HepG2 (cell line): ENCODE measurements around the gene C11orf65. TPM values are rescaled to one million over a fixed set of nuclear protein-coding genes. Genes with fewer than 3 reads are reported as not detected.
A peak's percentile ranks its signal among the peaks of the same experiment; 100 is the strongest.

Source experiments
- CBFB ChIP-seq: sonication (generic); formaldehyde crosslinking; IDR thresholded peaks from 2 replicates; pipeline ENCODE4 v1.4.0; 2020; ENCODE audit warnings: missing genetic modification reagents
- CBX1 ChIP-seq: IDR thresholded peaks from one replicate; pipeline ENCODE4 v1.6.1; 2016; ENCODE audit warnings: antibody characterized with exemption, low read depth
- MED13 ChIP-seq: sonication (generic); formaldehyde crosslinking; IDR thresholded peaks from 2 replicates; pipeline ENCODE4 v1.5.0; 2020; ENCODE audit warnings: missing genetic modification reagents
- NR2F6 ChIP-seq, 2 experiments: IDR thresholded peaks; 2 replicates each; pipeline ENCODE4 v1.6.1; 2016; ENCODE audit warnings: antibody characterized with exemption in 1 of 2, mild to moderate bottlenecking in 1 of 2
- POLR2AphosphoS2 ChIP-seq: IDR thresholded peaks from 2 replicates; pipeline ENCODE4 v1.6.1; 2011; ENCODE audit warnings: low read depth, low read length, improper control_type of control experiment
- SMAD3 ChIP-seq: sonication (generic); formaldehyde crosslinking; IDR thresholded peaks from 2 replicates; pipeline ENCODE4 v1.4.0; 2020; ENCODE audit warnings: missing genetic modification reagents
- SUZ12 ChIP-seq: fragments of 150-350 bp; IDR thresholded peaks from 2 replicates; pipeline ENCODE4 v1.6.1; 2014; ENCODE audit warnings: low read depth, low read length
- TBL1XR1 ChIP-seq: fragments of 150-350 bp; IDR thresholded peaks from 2 replicates; pipeline ENCODE4 v1.6.1; 2014; ENCODE audit warnings: borderline replicate concordance, low read length; ENCODE audit not compliant: partially characterized antibody
- ZFP36 ChIP-seq: fragments of 150-350 bp; IDR thresholded peaks from 2 replicates; pipeline ENCODE4 v1.6.1; 2018; ENCODE audit warnings: borderline replicate concordance, low read length, low read depth; ENCODE audit not compliant: partially characterized antibody
- ZKSCAN1 ChIP-seq: fragments of 150-350 bp; IDR thresholded peaks from 2 replicates; pipeline ENCODE4 v1.6.1; 2014; ENCODE audit warnings: low read length
- ZNF17 ChIP-seq: sonication (generic); formaldehyde crosslinking; IDR thresholded peaks from 2 replicates; pipeline ENCODE4 v1.5.0; 2020; ENCODE audit warnings: mild to moderate bottlenecking, missing genetic modification reagents
- ZNF367 ChIP-seq: sonication (generic); formaldehyde crosslinking; IDR thresholded peaks from 2 replicates; pipeline ENCODE4 v1.4.0; 2020; ENCODE audit warnings: missing genetic modification reagents, borderline replicate concordance
- ZNF530 ChIP-seq: sonication (generic); formaldehyde crosslinking; IDR thresholded peaks from 2 replicates; pipeline ENCODE4 v1.5.0; 2020; ENCODE audit warnings: low read depth, mild to moderate bottlenecking, missing genetic modification reagents
- ZNF841 ChIP-seq: sonication (generic); formaldehyde crosslinking; IDR thresholded peaks from 2 replicates; pipeline ENCODE4 v1.8.1; 2023; ENCODE audit warnings: missing genetic modification reagents, borderline replicate concordance
- polyA plus RNA-seq, 8 experiments: library from polyadenylated mRNA; depleted of rRNA in 3 of 8; stranded (reverse) in 7 of 8; unstranded in 1 of 8; fragments of >200 nt; fragmentation: Illumina TruSeq in 4 of 8; extraction: Trizol in 4 of 8; gene quantifications; 2 replicates each; pipeline versions ENCODE4 v1.2.1 to v1.2.3, GENCODE V29; 2011 to 2016; ENCODE audit warnings: low read depth in 4 of 8, missing spikeins in 1 of 8, mixed read lengths in 1 of 8; ENCODE audit not compliant: insufficient read depth in 1 of 8
- total RNA-seq, 5 experiments: library from RNA; depleted of rRNA; stranded (reverse); fragments of >200 nt; fragmentation: Illumina TruSeq; extraction: Trizol; gene quantifications; 2 replicates each; pipeline ENCODE4 v1.2.3, GENCODE V29; 2016; ENCODE audit warnings: low read depth in 1 of 5
- TF ChIP-seq, protein P1 (sequence below): sonication (generic); formaldehyde crosslinking; IDR thresholded peaks from 2 replicates; pipeline ENCODE4 v1.5.0; 2020; ENCODE audit warnings: missing genetic modification reagents, mild to moderate bottlenecking, borderline replicate concordance
- TF ChIP-seq, protein P2 (sequence below): sonication (generic); formaldehyde crosslinking; IDR thresholded peaks from 2 replicates; pipeline ENCODE4 v1.4.0; 2020; ENCODE audit warnings: low read depth, missing genetic modification reagents
- TF ChIP-seq, protein P3 (sequence below): IDR thresholded peaks from 2 replicates; pipeline ENCODE4 v1.6.1; 2016; ENCODE audit warnings: missing genetic modification reagents, missing compliant biosample characterization
- TF ChIP-seq, protein P4 (sequence below): sonication (generic); formaldehyde crosslinking; IDR thresholded peaks from 2 replicates; pipeline ENCODE4 v1.4.0; 2020; ENCODE audit warnings: missing genetic modification reagents, mild to moderate bottlenecking, borderline replicate concordance
- TF ChIP-seq, protein P5 (sequence below): sonication (generic); formaldehyde crosslinking; IDR thresholded peaks from 2 replicates; pipeline ENCODE4 v1.5.0; 2020; ENCODE audit warnings: missing genetic modification reagents
- TF ChIP-seq, protein P6 (sequence below): sonication (generic); formaldehyde crosslinking; IDR thresholded peaks from 2 replicates; pipeline ENCODE4 v1.5.0; 2020; ENCODE audit warnings: mild to moderate bottlenecking, missing genetic modification reagents, borderline replicate concordance

Gene C11orf65
- total and polyA plus RNA-seq, 2 of the 13 experiments (the other 11 are each of a cell fraction or from before 2014, with no cell fraction given), result 0.38 to 0.42 TPM

DNA sequence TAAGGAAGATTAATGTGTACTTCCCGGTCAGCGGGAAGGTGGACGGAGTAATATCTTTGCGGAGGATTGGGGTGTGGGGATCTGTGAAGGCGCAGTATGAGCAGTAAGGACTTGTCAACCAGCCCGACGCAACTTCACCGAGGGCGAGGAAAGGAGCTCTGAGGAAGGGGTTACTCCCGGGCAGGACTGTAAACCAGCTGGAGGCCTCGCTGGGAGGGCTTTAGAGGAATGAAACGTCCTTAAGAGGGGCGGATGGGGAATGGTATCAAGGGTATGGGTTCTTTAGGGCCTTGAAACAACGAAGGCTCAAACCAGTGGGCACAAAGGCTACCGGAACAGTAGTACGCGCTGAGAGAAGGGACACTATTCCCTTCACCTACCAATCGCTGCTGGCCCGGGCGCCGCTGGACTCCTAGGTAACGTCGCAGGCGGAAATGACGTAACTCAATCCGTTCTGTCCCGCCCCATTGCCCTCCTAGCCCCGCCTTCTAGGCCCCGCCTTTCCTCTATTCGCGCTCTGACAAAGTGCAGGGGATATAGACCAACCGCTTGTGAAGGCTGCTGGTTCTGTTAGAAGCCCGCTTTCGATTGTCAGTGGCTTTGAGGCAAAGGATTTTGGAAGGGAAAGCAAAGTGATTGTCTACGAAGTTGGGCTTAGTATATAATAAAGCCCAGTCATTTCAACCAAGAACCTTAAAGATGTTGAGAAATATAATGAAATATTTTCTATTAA is at the start of gene C11orf65 (continued):
- no peak for TF ChIP-seq NR2F6 (IDR thresholded peaks at IDR 0.05)
- no peak for TF ChIP-seq NR2F6 (CRISPR knock-in tag; IDR thresholded peaks at IDR 0.05)
- TF ChIP-seq ZNF530 (CRISPR knock-in tag), result no peak
- TF ChIP-seq CBX1, result no peak
- TF ChIP-seq, protein P1, sequence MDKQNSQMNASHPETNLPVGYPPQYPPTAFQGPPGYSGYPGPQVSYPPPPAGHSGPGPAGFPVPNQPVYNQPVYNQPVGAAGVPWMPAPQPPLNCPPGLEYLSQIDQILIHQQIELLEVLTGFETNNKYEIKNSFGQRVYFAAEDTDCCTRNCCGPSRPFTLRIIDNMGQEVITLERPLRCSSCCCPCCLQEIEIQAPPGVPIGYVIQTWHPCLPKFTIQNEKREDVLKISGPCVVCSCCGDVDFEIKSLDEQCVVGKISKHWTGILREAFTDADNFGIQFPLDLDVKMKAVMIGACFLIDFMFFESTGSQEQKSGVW (CRISPR knock-in tag), result no peak
- no peak for TF ChIP-seq SUZ12
- no peak for TF ChIP-seq CBFB (CRISPR knock-in tag)
- TF ChIP-seq, protein P2, sequence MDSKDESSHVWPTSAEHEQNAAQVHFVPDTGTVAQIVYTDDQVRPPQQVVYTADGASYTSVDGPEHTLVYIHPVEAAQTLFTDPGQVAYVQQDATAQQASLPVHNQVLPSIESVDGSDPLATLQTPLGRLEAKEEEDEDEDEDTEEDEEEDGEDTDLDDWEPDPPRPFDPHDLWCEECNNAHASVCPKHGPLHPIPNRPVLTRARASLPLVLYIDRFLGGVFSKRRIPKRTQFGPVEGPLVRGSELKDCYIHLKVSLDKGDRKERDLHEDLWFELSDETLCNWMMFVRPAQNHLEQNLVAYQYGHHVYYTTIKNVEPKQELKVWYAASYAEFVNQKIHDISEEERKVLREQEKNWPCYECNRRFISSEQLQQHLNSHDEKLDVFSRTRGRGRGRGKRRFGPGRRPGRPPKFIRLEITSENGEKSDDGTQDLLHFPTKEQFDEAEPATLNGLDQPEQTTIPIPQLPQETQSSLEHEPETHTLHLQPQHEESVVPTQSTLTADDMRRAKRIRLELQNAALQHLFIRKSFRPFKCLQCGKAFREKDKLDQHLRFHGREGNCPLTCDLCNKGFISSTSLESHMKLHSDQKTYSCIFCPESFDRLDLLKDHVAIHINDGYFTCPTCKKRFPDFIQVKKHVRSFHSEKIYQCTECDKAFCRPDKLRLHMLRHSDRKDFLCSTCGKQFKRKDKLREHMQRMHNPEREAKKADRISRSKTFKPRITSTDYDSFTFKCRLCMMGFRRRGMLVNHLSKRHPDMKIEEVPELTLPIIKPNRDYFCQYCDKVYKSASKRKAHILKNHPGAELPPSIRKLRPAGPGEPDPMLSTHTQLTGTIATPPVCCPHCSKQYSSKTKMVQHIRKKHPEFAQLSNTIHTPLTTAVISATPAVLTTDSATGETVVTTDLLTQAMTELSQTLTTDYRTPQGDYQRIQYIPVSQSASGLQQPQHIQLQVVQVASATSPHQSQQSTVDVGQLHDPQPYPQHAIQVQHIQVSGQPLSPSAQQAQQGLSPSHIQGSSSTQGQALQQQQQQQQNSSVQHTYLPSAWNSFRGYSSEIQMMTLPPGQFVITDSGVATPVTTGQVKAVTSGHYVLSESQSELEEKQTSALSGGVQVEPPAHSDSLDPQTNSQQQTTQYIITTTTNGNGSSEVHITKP (CRISPR knock-in tag), result no peak
- no peak for TF ChIP-seq ZNF367 (CRISPR knock-in tag)
- TF ChIP-seq, protein P3, sequence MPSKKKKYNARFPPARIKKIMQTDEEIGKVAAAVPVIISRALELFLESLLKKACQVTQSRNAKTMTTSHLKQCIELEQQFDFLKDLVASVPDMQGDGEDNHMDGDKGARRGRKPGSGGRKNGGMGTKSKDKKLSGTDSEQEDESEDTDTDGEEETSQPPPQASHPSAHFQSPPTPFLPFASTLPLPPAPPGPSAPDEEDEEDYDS (CRISPR knock-in tag), result peak; percentile 89
- TF ChIP-seq TBL1XR1, result no peak
- TF ChIP-seq ZKSCAN1, result no peak
- TF ChIP-seq MED13 (CRISPR knock-in tag), result no peak
- TF ChIP-seq, protein P4, sequence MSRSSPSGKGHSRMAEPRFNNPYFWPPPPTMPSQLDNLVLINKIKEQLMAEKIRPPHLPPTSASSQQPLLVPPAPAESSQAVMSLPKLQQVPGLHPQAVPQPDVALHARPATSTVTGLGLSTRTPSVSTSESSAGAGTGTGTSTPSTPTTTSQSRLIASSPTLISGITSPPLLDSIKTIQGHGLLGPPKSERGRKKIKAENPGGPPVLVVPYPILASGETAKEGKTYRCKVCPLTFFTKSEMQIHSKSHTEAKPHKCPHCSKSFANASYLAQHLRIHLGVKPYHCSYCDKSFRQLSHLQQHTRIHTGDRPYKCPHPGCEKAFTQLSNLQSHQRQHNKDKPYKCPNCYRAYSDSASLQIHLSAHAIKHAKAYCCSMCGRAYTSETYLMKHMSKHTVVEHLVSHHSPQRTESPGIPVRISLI (CRISPR knock-in tag), result no peak
- TF ChIP-seq, protein P5, sequence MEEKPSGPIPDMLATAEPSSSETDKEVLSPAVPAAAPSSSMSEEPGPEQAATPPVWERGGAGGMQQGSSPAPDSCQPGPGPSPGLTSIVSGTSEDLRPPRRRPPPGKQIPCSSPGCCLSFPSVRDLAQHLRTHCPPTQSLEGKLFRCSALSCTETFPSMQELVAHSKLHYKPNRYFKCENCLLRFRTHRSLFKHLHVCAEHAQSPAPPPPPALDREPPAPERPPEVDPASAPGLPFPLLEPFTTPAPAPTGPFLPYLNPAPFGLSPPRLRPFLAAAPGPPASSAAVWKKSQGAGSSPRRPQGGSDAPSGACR (CRISPR knock-in tag), result no peak
- peak; percentile 55; the same call in 1 of the 2 replicates for TF ChIP-seq POLR2AphosphoS2
- TF ChIP-seq SMAD3 (CRISPR knock-in tag), result no peak; the same call in 1 of the 2 replicates
- TF ChIP-seq, protein P6, sequence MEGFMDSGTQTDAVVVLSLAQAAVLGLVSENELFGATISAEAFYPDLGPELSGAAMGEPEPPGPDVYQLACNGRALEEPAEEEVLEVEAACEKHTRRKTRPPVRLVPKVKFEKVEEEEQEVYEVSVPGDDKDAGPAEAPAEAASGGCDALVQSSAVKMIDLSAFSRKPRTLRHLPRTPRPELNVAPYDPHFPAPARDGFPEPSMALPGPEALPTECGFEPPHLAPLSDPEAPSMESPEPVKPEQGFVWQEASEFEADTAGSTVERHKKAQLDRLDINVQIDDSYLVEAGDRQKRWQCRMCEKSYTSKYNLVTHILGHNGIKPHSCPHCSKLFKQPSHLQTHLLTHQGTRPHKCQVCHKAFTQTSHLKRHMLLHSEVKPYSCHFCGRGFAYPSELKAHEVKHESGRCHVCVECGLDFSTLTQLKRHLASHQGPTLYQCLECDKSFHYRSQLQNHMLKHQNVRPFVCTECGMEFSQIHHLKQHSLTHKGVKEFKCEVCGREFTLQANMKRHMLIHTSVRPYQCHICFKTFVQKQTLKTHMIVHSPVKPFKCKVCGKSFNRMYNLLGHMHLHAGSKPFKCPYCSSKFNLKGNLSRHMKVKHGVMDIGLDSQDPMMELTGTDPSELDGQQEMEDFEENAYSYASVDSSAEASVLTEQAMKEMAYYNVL (CRISPR knock-in tag), result no peak
- no peak for TF ChIP-seq ZNF841 (CRISPR knock-in tag)
- no peak for TF ChIP-seq ZFP36
- no peak for TF ChIP-seq ZNF17
